ENCODE results near the gene FNIP2. TPM values are rescaled to one million over a fixed set of nuclear protein-coding genes. Genes with fewer than 3 reads are reported as not detected.

The FNIP2 gene
- total RNA-seq, 1 experiment from 2014 or later, result 5.2 TPM

DNA sequence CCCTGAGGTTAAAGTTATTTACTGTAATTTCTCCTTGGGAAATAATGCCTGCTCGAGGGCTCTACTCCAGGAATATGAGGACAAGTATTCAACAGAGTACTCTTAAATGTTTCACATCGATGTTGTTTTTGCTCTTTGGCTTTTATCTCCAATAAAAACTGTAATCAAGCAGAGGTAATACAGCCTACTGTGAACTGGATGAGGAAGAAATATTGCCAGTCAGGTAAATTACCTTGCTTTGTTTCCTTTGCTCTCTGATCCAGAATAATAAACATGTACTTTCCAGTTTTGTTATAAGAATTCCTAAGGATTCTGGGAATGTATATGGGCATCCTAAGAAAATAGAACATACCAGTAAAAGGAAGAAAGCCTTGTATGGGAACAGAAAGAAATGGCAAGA lies 60.4 kb downstream of the FNIP2 start:
- ChIA-PET CTCF (no interaction called here), POLR2A (ENCODE audit: unreplicated experiment) (no interaction called here)
- H3K36me3 ChIP-seq (ENCODE audit: low read depth, low read length), result no peaks in the 10 kb centered on the region

DNA sequence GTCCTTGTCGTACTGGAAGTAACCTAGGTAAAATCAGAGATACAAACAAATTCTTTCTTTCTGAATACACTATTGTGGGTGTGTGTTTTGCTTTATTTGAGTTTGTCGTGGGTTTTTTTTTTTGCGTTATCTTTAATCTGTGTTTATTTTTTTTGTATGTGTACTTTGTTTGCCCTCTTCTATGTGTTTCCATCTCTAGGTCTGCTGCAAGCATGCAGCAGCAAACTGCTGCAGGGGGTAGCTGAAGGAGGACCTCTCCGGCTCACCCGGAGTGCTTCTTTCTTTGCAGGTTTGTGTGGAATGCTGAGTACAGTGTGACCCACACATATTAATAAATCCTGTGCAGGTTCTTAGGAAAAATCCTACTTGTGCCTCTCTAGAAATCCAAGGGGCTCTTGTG lies 64.8 kb downstream of the FNIP2 start:
- ChIA-PET POLR2A (ENCODE audit: unreplicated experiment) (no interaction called here), CTCF (no interaction called here)
- BruUV-seq (replicated peaks), result no TSS peak
- ATAC-seq, result no peak
- no peak overlapping the region for H2AFZ ChIP-seq (ENCODE audit: low read length)
- H3K79me2 ChIP-seq (ENCODE audit: low read length), result no peaks in the 10 kb centered on the region
- no peaks in the 10 kb centered on the region for H3K27me3 ChIP-seq (ENCODE audit: low read length)
- no peak for TF ChIP-seq EZH2phosphoT487 (IDR thresholded peaks at IDR 0.05; ENCODE audit: borderline replicate concordance, low read length)
- TF ChIP-seq, protein P1, sequence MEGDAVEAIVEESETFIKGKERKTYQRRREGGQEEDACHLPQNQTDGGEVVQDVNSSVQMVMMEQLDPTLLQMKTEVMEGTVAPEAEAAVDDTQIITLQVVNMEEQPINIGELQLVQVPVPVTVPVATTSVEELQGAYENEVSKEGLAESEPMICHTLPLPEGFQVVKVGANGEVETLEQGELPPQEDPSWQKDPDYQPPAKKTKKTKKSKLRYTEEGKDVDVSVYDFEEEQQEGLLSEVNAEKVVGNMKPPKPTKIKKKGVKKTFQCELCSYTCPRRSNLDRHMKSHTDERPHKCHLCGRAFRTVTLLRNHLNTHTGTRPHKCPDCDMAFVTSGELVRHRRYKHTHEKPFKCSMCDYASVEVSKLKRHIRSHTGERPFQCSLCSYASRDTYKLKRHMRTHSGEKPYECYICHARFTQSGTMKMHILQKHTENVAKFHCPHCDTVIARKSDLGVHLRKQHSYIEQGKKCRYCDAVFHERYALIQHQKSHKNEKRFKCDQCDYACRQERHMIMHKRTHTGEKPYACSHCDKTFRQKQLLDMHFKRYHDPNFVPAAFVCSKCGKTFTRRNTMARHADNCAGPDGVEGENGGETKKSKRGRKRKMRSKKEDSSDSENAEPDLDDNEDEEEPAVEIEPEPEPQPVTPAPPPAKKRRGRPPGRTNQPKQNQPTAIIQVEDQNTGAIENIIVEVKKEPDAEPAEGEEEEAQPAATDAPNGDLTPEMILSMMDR (conservative IDR thresholded peaks at IDR 0.05; ENCODE audit: low read depth, low read length), result no peak
- TF ChIP-seq EZH2 (IDR thresholded peaks at IDR 0.05; ENCODE audit: low read length, unreplicated experiment), result no peak
- no peaks in the 10 kb centered on the region for H3K4me1 ChIP-seq (ENCODE audit: insufficient read depth, low read length)
- no peaks in the 10 kb centered on the region for H4K20me1 ChIP-seq (ENCODE audit: low read length)
- intact Hi-C loops (cut with micrococcal nuclease), result no loop called here
- no peaks in the 10 kb centered on the region for H3K36me3 ChIP-seq (ENCODE audit: low read depth, low read length)
- no peak overlapping the region for H3K4me3 ChIP-seq (ENCODE audit: low read length)
- no peak overlapping the region for H3K4me2 ChIP-seq (ENCODE audit: low read length)
- no peak for DNase-seq
- no peak overlapping the region for H3K9ac ChIP-seq (ENCODE audit: low read length)
- H3F3A ChIP-seq (ENCODE audit: low read length, unreplicated experiment), result no peaks in the 10 kb centered on the region
- no peaks in the 10 kb centered on the region for H3K9me2 ChIP-seq (replicated peaks; ENCODE audit: low read length)
- no peaks in the 10 kb centered on the region for H3K9me3 ChIP-seq (ENCODE audit: low read length)
- no peak overlapping the region for H3K27ac ChIP-seq (ENCODE audit: low read length)

More for the DNA sequence above, 60.4 kb downstream of the FNIP2 start:
- Histone ChIP-seq H4K20me1 (ENCODE audit: low read length) (no peaks in the 10 kb centered on the region), H3K79me2 (ENCODE audit: low read length) (no peaks in the 10 kb centered on the region), H3K27ac (ENCODE audit: low read length) (no peak overlapping the region), H3K4me1 (ENCODE audit: insufficient read depth, low read length) (peaks cover 35% of the 10 kb centered on the region), H2AFZ (ENCODE audit: low read length) (no peak overlapping the region), H3K9ac (ENCODE audit: low read length) (no peak overlapping the region), H3K4me2 (ENCODE audit: low read length) (no peak overlapping the region), H3K9me3 (ENCODE audit: low read length) (no peaks in the 10 kb centered on the region), H3K4me3 (ENCODE audit: low read length) (no peak overlapping the region), H3F3A (ENCODE audit: low read length, unreplicated experiment) (no peaks in the 10 kb centered on the region), H3K9me2 (replicated peaks; ENCODE audit: low read length) (no peaks in the 10 kb centered on the region), H3K27me3 (ENCODE audit: low read length) (no peaks in the 10 kb centered on the region)
- no peak for DNase-seq
- intact Hi-C loops (cut with micrococcal nuclease), result no loop called here
- no peak for ATAC-seq
- BruUV-seq (replicated peaks), result no TSS peak
- TF ChIP-seq EZH2 (IDR thresholded peaks at IDR 0.05; ENCODE audit: low read length, unreplicated experiment) (no peak), EZH2phosphoT487 (IDR thresholded peaks at IDR 0.05; ENCODE audit: borderline replicate concordance, low read length) (no peak)
- TF ChIP-seq, protein P1 (conservative IDR thresholded peaks at IDR 0.05; ENCODE audit: low read depth, low read length), result no peak

DNA sequence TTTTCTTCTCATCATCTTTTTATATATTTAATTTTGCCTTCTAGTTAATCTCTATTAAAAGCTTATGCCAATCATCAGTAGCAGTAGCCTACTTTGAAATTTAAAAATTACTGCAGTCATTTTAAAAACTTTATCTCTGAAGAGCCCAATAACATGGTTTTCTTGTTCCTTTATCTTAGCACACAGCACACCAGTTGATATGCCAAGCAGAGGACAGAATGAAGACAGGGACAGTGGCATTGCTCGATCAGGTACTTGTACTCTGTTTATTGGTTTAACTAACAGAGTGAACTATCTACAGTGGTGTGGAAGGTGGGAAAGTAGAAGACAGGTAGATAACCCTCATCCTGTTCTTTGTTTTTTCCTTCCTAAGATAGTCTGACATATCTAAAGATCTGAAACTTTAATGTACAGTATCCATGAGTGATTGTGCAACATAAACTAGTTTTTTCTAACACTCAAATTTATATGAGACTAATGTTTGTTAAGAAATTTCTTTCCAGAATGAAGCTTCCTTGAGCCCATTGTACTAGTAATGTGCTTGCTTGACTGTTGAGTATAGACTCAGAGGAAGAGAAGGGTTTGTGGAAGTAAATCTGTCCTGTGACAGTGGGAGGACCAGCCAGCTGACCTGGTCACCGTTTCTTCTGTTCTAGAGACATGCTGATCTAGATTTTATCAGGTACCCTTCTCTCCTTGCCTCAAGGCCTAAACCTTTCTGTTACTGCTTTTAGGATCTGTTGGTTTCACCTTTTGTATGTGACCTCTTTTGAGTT lies 66.6 kb downstream of the FNIP2 start:
- TF ChIP-seq EZH2 (IDR thresholded peaks at IDR 0.05; ENCODE audit: low read length, unreplicated experiment) (no peak), EZH2phosphoT487 (IDR thresholded peaks at IDR 0.05; ENCODE audit: borderline replicate concordance, low read length) (no peak)
- TF ChIP-seq, protein P1 (conservative IDR thresholded peaks at IDR 0.05; ENCODE audit: low read depth, low read length), result no peak
- H3K27ac ChIP-seq (ENCODE audit: low read length), result no peak overlapping the region
- intact Hi-C loops (cut with micrococcal nuclease), result no loop called here

More for the DNA sequence above, 66.6 kb downstream of the FNIP2 start:
- Histone ChIP-seq H3K4me2 (ENCODE audit: low read length) (no peak overlapping the region), H2AFZ (ENCODE audit: low read length) (no peak overlapping the region), H3K4me3 (ENCODE audit: low read length) (no peak overlapping the region), H3F3A (ENCODE audit: low read length, unreplicated experiment) (no peaks in the 10 kb centered on the region), H3K4me1 (ENCODE audit: insufficient read depth, low read length) (no peaks in the 10 kb centered on the region), H3K9me2 (replicated peaks; ENCODE audit: low read length) (no peaks in the 10 kb centered on the region), H3K9ac (ENCODE audit: low read length) (no peak overlapping the region), H4K20me1 (ENCODE audit: low read length) (no peaks in the 10 kb centered on the region), H3K36me3 (ENCODE audit: low read depth, low read length) (no peaks in the 10 kb centered on the region), H3K27me3 (ENCODE audit: low read length) (no peaks in the 10 kb centered on the region), H3K79me2 (ENCODE audit: low read length) (no peaks in the 10 kb centered on the region), H3K9me3 (ENCODE audit: low read length) (no peaks in the 10 kb centered on the region)
- CTCF ChIA-PET, result no interaction called here
- POLR2A ChIA-PET (ENCODE audit: unreplicated experiment), result no interaction called here
- DNase-seq, result no peak
- no peak for ATAC-seq
- no TSS peak for BruUV-seq (replicated peaks)

Measured in PC-3 (cell line).